ENCODE measurements around the gene SH3TC1.

GRCh38 chr4:8238036-8238511, 39.0 kb downstream of the SH3TC1 start:
- TF ChIP-seq EP300 (IDR thresholded peaks at IDR 0.05) (no peak), POLR2A (IDR thresholded peaks at IDR 0.05) (no peak)
